PC-3 (cell line): ENCODE results near the gene ARL4D.

Experiments used
- EZH2 ChIP-seq: fragments of 300-600 bp; sonication (generic); IDR thresholded peaks from one replicate; pipeline ENCODE4 v1.6.1; 2017; ENCODE audit warnings: antibody characterized with exemption, mild to moderate bottlenecking, low read length; ENCODE audit not compliant: unreplicated experiment
- TF ChIP-seq, protein P1 (sequence below): fragments of 300-600 bp; sonication (generic); conservative IDR thresholded peaks from 2 replicates; pipeline ENCODE4 v1.5.1; 2017; ENCODE audit warnings: antibody characterized with exemption, low read depth, mild to moderate bottlenecking, low read length

DNA sequence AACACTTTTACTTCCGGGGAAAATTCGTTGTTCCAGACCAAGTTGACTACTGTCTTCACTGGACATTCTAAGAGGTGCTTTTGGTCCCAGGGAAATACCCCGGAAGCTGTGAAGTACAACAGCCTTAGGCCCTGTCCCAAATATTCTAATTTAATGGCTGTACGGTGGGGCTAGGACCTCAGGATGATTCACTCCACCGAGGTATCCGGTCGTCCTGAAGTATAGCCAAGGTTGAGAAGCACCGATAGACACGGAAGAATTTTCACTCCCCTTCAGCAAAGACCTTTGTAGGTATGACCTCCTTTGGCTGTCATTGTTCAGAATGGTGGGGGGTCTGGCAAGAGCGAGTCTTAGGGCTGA, 34.9 kb upstream of the ARL4D start:
- TF ChIP-seq, protein P1, sequence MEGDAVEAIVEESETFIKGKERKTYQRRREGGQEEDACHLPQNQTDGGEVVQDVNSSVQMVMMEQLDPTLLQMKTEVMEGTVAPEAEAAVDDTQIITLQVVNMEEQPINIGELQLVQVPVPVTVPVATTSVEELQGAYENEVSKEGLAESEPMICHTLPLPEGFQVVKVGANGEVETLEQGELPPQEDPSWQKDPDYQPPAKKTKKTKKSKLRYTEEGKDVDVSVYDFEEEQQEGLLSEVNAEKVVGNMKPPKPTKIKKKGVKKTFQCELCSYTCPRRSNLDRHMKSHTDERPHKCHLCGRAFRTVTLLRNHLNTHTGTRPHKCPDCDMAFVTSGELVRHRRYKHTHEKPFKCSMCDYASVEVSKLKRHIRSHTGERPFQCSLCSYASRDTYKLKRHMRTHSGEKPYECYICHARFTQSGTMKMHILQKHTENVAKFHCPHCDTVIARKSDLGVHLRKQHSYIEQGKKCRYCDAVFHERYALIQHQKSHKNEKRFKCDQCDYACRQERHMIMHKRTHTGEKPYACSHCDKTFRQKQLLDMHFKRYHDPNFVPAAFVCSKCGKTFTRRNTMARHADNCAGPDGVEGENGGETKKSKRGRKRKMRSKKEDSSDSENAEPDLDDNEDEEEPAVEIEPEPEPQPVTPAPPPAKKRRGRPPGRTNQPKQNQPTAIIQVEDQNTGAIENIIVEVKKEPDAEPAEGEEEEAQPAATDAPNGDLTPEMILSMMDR, result no peak
- no peak for TF ChIP-seq EZH2
